A673 (cell line): Measurements from ENCODE around the gene NAV2. TPM values are rescaled to one million over a fixed set of nuclear protein-coding genes. Genes with fewer than 3 reads are reported as not detected.

Source experiments
- BruUV-seq: library from RNA; stranded (reverse); fragments of 400-500 nt; replicated peaks from 2 replicates; lab custom pipeline; 2021; lab: Mats Ljungman, UMichigan
- CTCF ChIA-PET: fragments of 300-600 bp; sonication (Branson Sonifier 250); formaldehyde crosslinking; loops from one replicate; lab custom pipeline; 2022; ENCODE audit warnings: antibody characterized with exemption; lab: Charles Lee
- POLR2A ChIA-PET: fragments of 300-600 bp; sonication (Branson Sonifier 250); formaldehyde crosslinking; loops from one replicate; lab custom pipeline; 2022; ENCODE audit warnings: antibody characterized with exemption; ENCODE audit not compliant: low non-redundant PET; lab: Charles Lee
- DNase-seq: peaks from one replicate; pipeline ENCODE4 v3.0.0-alpha.2; 2015; ENCODE audit warnings: low spot score
- H3K27ac ChIP-seq: fragments of 200-600 bp; sonication (generic); 2 replicates; pipeline ENCODE4 v1.5.1; 2016; ENCODE audit warnings: mixed run types, low read depth, mild to moderate bottlenecking, mixed read lengths, antibody characterized with exemption, low read length; ENCODE audit not compliant: poor library complexity, severe bottlenecking
- H3K27me3 ChIP-seq: fragments of 200-600 bp; sonication (generic); replicated peaks from 2 replicates; pipeline ENCODE4 v1.6.1; 2017; ENCODE audit warnings: mixed run types, low read depth, mild to moderate bottlenecking, mixed read lengths, antibody characterized with exemption, low read length; ENCODE audit not compliant: insufficient read depth, poor library complexity
- H3K36me3 ChIP-seq: fragments of 200-600 bp; sonication (generic); 2 replicates; pipeline ENCODE4 v1.6.1; 2016; ENCODE audit warnings: mixed run types, mild to moderate bottlenecking, mixed read lengths, antibody characterized with exemption, low read length; ENCODE audit not compliant: insufficient read depth, poor library complexity, severe bottlenecking
- H3K4me1 ChIP-seq: fragments of 200-600 bp; sonication (generic); 2 replicates; pipeline ENCODE4 v1.6.1; 2017; ENCODE audit warnings: mixed run types, mild to moderate bottlenecking, mixed read lengths, antibody characterized with exemption, low read length; ENCODE audit not compliant: insufficient read depth, poor library complexity, severe bottlenecking
- H3K4me3 ChIP-seq: fragments of 200-600 bp; sonication (generic); 2 replicates; pipeline ENCODE4 v1.5.1; 2016; ENCODE audit warnings: low read depth, mixed run types, mild to moderate bottlenecking, mixed read lengths, low read length; ENCODE audit not compliant: poor library complexity, severe bottlenecking
- H3K9me3 ChIP-seq: fragments of 200-600 bp; sonication (generic); 2 replicates; pipeline ENCODE4 v1.6.1; 2016; ENCODE audit warnings: mixed run types, low read depth, mild to moderate bottlenecking, mixed read lengths, antibody characterized with exemption, low read length; ENCODE audit not compliant: poor library complexity, severe bottlenecking
- CTCF ChIP-seq: fragments of 300-800, 200-600 bp; sonication (generic); conservative IDR thresholded peaks from 2 replicates; pipeline ENCODE4 v1.5.1; 2017; ENCODE audit warnings: low read depth, mild to moderate bottlenecking, antibody characterized with exemption, low read length, moderate library complexity, mixed read lengths
- EZH2 ChIP-seq: fragments of 200-600 bp; sonication (generic); IDR thresholded peaks from 2 replicates; pipeline ENCODE4 v1.6.1; 2017; ENCODE audit warnings: borderline replicate concordance, low read depth, mild to moderate bottlenecking, mixed read lengths, antibody characterized with exemption, low read length; ENCODE audit not compliant: poor library complexity, severe bottlenecking
- intact Hi-C: fragments of 100-400 bp; cut with micrococcal nuclease; formaldehyde crosslinking; loops from one replicate; pipeline ENCODE4 v1.10.0; 2022; ENCODE audit not compliant: unreplicated experiment
- total RNA-seq: library from RNA; stranded (reverse); gene quantifications from 2 replicates; pipeline ENCODE4 v1.2.3, GENCODE V29; 2021

The NAV2 gene
- total RNA-seq, 1 experiment from 2014 or later = not detected

- DNase-seq = no peak
- no peak overlapping the region for H3K4me3 ChIP-seq
- CTCF ChIA-PET = no interaction called here
- H3K27ac ChIP-seq = no peak overlapping the region
- no peaks in the 10 kb centered on the region for H3K9me3 ChIP-seq
- intact Hi-C loops = no loop called here
- H3K36me3 ChIP-seq = no peaks in the 10 kb centered on the region
- H3K4me1 ChIP-seq = no peaks in the 10 kb centered on the region
- peaks cover 3% of the 10 kb centered on the region for H3K27me3 ChIP-seq
- POLR2A ChIA-PET = no interaction called here
- TF ChIP-seq CTCF (no peak), EZH2 (no peak)
- BruUV-seq = no TSS peak
Measured at GRCh38 chr11:19795082-19795481, 82.4 kb downstream of the NAV2 start.

- DNase-seq = no peak
- TF ChIP-seq EZH2 (no peak), CTCF (0 out of 2 replicates have a peak, but pooled peaks have one; percentile 17)
- H3K27ac ChIP-seq = no peak overlapping the region
- no TSS peak for BruUV-seq
- ChIA-PET CTCF (no interaction called here), POLR2A (no interaction called here)
- H3K36me3 ChIP-seq = no peaks in the 10 kb centered on the region
- no peaks in the 10 kb centered on the region for H3K9me3 ChIP-seq
- no peaks in the 10 kb centered on the region for H3K4me1 ChIP-seq
- intact Hi-C loops = loop anchor here (10.0 kb wide), 1 partner anchor 235 kb away; no protein-coding TSS in a partner anchor
- H3K4me3 ChIP-seq = no peak overlapping the region
- H3K27me3 ChIP-seq = no peaks in the 10 kb centered on the region
Measured at GRCh38 chr11:19800162-19800561, 87.5 kb downstream of the NAV2 start.

- TF ChIP-seq EZH2 (no peak), CTCF (no peak)
- ChIA-PET CTCF (no interaction called here), POLR2A (no interaction called here)
- Histone ChIP-seq H3K9me3 (no peaks in the 10 kb centered on the region), H3K36me3 (no peaks in the 10 kb centered on the region), H3K27ac (no peak overlapping the region), H3K4me3 (no peak overlapping the region), H3K27me3 (no peaks in the 10 kb centered on the region), H3K4me1 (no peaks in the 10 kb centered on the region)
- BruUV-seq = no TSS peak
- intact Hi-C loops = loop anchor here (10.0 kb wide), 1 partner anchor 236 kb away; no protein-coding TSS in a partner anchor
- no peak for DNase-seq
Measured at GRCh38 chr11:19800714-19801519, 88.3 kb downstream of the NAV2 start.
